Measurements from ENCODE around the gene SRGAP1. TPM values are rescaled to one million over a fixed set of nuclear protein-coding genes. Genes with fewer than 3 reads are reported as not detected.

SRGAP1 gene
- total RNA-seq, 1 donor from 2014 or later, result 14.8 TPM

- Mint-ChIP-seq H3K27ac (ENCODE audit: unreplicated experiment) (no peak overlapping the region), H3K4me1 (no peaks in the 10 kb centered on the region), H3K36me3 (ENCODE audit: low read depth) (peaks cover 4% of the 10 kb centered on the region), H3K27me3 (ENCODE audit: low read depth) (no peaks in the 10 kb centered on the region), H3K9me3 (no peaks in the 10 kb centered on the region), H3K4me3 (no peak overlapping the region)
- TF ChIP-seq CTCF (conservative IDR thresholded peaks at IDR 0.05), result no peak
- no peak for DNase-seq (ENCODE audit: low read depth, low spot score)
These were observed 254.3 kb downstream of the SRGAP1 start for GRCh38 chr12:64098709-64099354.

- no peak overlapping the region for H3K4me3 Mint-ChIP-seq
- no peaks in the 10 kb centered on the region for H3K4me1 Mint-ChIP-seq
- H3K36me3 Mint-ChIP-seq (ENCODE audit: low read depth), result peaks cover 4% of the 10 kb centered on the region
- peak overlapping the region; percentile 35 for H3K27ac Mint-ChIP-seq (ENCODE audit: unreplicated experiment)
- no peak for TF ChIP-seq CTCF (conservative IDR thresholded peaks at IDR 0.05)
- H3K27me3 Mint-ChIP-seq (ENCODE audit: low read depth), result no peaks in the 10 kb centered on the region
- no peak for DNase-seq (ENCODE audit: low read depth, low spot score)
- H3K9me3 Mint-ChIP-seq, result no peaks in the 10 kb centered on the region
These were observed 254.9 kb downstream of the SRGAP1 start for GRCh38 chr12:64099397-64099796.

GRCh38 chr12:64102339-64102738 is 257.8 kb downstream of the SRGAP1 start:
- Mint-ChIP-seq H3K4me3 (no peak overlapping the region), H3K4me1 (no peaks in the 10 kb centered on the region), H3K36me3 (ENCODE audit: low read depth) (peaks cover 4% of the 10 kb centered on the region), H3K27me3 (ENCODE audit: low read depth) (no peaks in the 10 kb centered on the region), H3K9me3 (no peaks in the 10 kb centered on the region), H3K27ac (ENCODE audit: unreplicated experiment) (no peak overlapping the region)
- no peak for TF ChIP-seq CTCF (conservative IDR thresholded peaks at IDR 0.05)
- DNase-seq (ENCODE audit: low read depth, low spot score), result no peak

GRCh38 chr12:64103825-64104740 is 259.6 kb downstream of the SRGAP1 start:
- H3K4me1 Mint-ChIP-seq, result no peaks in the 10 kb centered on the region
- H3K9me3 Mint-ChIP-seq, result no peaks in the 10 kb centered on the region
- no peak overlapping the region for H3K4me3 Mint-ChIP-seq
- DNase-seq (ENCODE audit: low read depth, low spot score), result no peak
- no peak for TF ChIP-seq CTCF (conservative IDR thresholded peaks at IDR 0.05)
- no peaks in the 10 kb centered on the region for H3K36me3 Mint-ChIP-seq (ENCODE audit: low read depth)
- no peak overlapping the region for H3K27ac Mint-ChIP-seq (ENCODE audit: unreplicated experiment)
- no peaks in the 10 kb centered on the region for H3K27me3 Mint-ChIP-seq (ENCODE audit: low read depth)

- Mint-ChIP-seq H3K36me3 (ENCODE audit: low read depth) (no peaks in the 10 kb centered on the region), H3K27ac (ENCODE audit: unreplicated experiment) (no peak overlapping the region), H3K4me3 (no peak overlapping the region), H3K9me3 (no peaks in the 10 kb centered on the region), H3K4me1 (no peaks in the 10 kb centered on the region), H3K27me3 (ENCODE audit: low read depth) (no peaks in the 10 kb centered on the region)
- DNase-seq (ENCODE audit: low read depth, low spot score), result no peak
- no peak for TF ChIP-seq CTCF (conservative IDR thresholded peaks at IDR 0.05)
These were observed 260.5 kb downstream of the SRGAP1 start for GRCh38 chr12:64105026-64105425.
